Measurements from ENCODE around the gene TMEM184B. TPM values are rescaled to one million over a fixed set of nuclear protein-coding genes. Genes with fewer than 3 reads are reported as not detected.

TMEM184B gene
- polyA plus RNA-seq, 2 of the 4 experiments (the other 2 are of a cell fraction): 22.2 to 36.8 TPM

DNA sequence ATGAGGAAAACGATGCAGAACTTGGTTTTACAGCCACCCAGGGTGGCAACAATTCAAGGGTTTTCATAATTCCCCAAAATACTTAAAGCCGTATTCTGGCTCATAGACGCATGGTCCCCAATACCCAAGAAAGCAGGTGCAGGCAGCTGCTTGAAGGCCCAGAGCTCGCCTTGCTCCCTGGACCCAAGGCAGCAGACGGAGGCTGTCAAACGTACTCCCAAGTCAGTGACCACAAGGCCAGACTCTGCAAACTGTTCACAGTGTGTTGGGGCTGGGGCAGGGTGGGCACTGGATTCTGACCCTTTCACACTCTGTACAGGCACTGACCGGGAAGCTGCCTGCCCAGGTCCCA lies 21.5 kb downstream of the TMEM184B start:
- ChIA-PET POLR2A (no interaction called here), CTCF (interaction anchor here (1.8 kb wide), 1 partner anchor 137 kb away, joined by 5 read pairs; no protein-coding TSS in a partner anchor)
- H3K27ac ChIP-seq: no peak overlapping the region

DNA sequence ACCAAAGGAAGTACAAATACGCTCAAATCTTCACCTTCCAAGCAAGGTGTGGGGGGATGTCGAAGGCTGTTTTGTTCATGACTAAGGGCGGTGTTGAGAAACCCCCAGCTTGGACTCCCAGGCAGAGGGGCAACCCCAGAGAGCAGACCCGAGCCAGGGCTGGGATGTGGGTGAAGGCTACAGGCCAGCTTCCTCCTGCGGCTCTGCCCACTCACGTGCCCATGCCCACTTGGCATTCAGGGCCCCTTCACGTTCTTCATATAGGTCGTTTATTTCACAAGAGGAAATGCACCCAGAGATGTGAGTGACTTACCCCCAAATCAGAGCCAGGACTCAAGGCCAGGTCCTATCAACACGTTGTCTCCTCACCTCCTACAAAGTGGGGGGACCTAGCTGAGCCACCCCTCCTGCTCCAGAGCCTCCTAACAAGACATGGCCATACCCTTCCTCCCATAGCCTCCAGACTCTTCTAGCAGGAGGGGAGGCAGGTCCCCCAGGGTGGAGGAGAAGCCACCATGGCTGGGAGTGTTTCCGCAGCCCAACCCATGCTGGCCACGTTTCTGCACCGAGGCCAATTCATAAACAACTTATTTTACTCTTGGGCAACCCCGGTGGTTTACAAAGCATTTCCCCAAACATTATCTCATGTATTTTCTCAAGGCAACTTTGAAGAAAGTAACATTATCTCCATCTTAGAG lies 22.0 kb downstream of the TMEM184B start:
- ATAC-seq (no peak), FAIRE-seq (no peak), DNase-seq (ENCODE audit: low read depth in 1 of 2, low spot score in 1 of 2) (no peak)
- 92% methylated on average over 13 of the region's 13 CpGs for WGBS (ENCODE audit: missing lambda C conversion rate)
- TF ChIP-seq CHD4 (IDR thresholded peaks at IDR 0.05; ENCODE audit: borderline replicate concordance): no peak
- TF ChIP-seq NFE2L2 (conservative IDR thresholded peaks at IDR 0.05; ENCODE audit: low read length): no peak
- TF ChIP-seq, protein P1, sequence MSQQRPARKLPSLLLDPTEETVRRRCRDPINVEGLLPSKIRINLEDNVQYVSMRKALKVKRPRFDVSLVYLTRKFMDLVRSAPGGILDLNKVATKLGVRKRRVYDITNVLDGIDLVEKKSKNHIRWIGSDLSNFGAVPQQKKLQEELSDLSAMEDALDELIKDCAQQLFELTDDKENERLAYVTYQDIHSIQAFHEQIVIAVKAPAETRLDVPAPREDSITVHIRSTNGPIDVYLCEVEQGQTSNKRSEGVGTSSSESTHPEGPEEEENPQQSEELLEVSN (IDR thresholded peaks at IDR 0.05; ENCODE audit: borderline replicate concordance, low read depth): no peak
- no peak for TF ChIP-seq FOSB (CRISPR knock-in tag; IDR thresholded peaks at IDR 0.05)
- TF ChIP-seq CHD2 (IDR thresholded peaks at IDR 0.05; ENCODE audit: low read length, partially characterized antibody): no peak
- TF ChIP-seq, protein P2, sequence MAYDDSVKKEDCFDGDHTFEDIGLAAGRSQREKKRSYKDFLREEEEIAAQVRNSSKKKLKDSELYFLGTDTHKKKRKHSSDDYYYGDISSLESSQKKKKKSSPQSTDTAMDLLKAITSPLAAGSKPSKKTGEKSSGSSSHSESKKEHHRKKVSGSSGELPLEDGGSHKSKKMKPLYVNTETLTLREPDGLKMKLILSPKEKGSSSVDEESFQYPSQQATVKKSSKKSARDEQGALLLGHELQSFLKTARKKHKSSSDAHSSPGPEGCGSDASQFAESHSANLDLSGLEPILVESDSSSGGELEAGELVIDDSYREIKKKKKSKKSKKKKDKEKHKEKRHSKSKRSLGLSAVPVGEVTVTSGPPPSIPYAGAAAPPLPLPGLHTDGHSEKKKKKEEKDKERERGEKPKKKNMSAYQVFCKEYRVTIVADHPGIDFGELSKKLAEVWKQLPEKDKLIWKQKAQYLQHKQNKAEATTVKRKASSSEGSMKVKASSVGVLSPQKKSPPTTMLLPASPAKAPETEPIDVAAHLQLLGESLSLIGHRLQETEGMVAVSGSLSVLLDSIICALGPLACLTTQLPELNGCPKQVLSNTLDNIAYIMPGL (CRISPR knock-in tag; IDR thresholded peaks at IDR 0.05; ENCODE audit: borderline replicate concordance): no peak
- TF ChIP-seq SREBF2 (IDR thresholded peaks at IDR 0.05): no peak
- TF ChIP-seq JUNB (IDR thresholded peaks at IDR 0.05): no peak
- TF ChIP-seq ZC3H11A (IDR thresholded peaks at IDR 0.05): no peak
- no peak for TF ChIP-seq POLR2A (IDR thresholded peaks at IDR 0.05; ENCODE audit: low read length)
- no peak for TF ChIP-seq RCOR1 (IDR thresholded peaks at IDR 0.05; ENCODE audit: low read depth, low read length)
- H3K4me1 ChIP-seq: no peaks in the 10 kb centered on the region
- ChIA-PET POLR2A (no interaction called here), CTCF (no interaction called here)
- H3K9me3 ChIP-seq: no peaks in the 10 kb centered on the region
- no peak overlapping the region for H3K4me3 ChIP-seq
- H3K4me2 ChIP-seq: no peak overlapping the region
- H3K27ac ChIP-seq: no peak overlapping the region

More for the DNA sequence above, 21.5 kb downstream of the TMEM184B start:
- TF ChIP-seq, protein P3, sequence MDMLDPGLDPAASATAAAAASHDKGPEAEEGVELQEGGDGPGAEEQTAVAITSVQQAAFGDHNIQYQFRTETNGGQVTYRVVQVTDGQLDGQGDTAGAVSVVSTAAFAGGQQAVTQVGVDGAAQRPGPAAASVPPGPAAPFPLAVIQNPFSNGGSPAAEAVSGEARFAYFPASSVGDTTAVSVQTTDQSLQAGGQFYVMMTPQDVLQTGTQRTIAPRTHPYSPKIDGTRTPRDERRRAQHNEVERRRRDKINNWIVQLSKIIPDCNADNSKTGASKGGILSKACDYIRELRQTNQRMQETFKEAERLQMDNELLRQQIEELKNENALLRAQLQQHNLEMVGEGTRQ (IDR thresholded peaks at IDR 0.05): no peak
- TF ChIP-seq EHF (CRISPR knock-in tag; IDR thresholded peaks at IDR 0.05) (no peak), CHD4 (IDR thresholded peaks at IDR 0.05; ENCODE audit: borderline replicate concordance) (no peak), NPAS2 (CRISPR knock-in tag; IDR thresholded peaks at IDR 0.05; ENCODE audit: borderline replicate concordance) (no peak), KDM5A (IDR thresholded peaks at IDR 0.05) (no peak), HOXB13 (CRISPR knock-in tag; IDR thresholded peaks at IDR 0.05; ENCODE audit: low read depth) (no peak), FOSL2 (IDR thresholded peaks at IDR 0.05) (no peak), FOSL2 (CRISPR knock-in tag; IDR thresholded peaks at IDR 0.05) (no peak), CBX2 (IDR thresholded peaks at IDR 0.05; ENCODE audit: borderline replicate concordance, low read depth) (no peak), HOXA7 (CRISPR knock-in tag; IDR thresholded peaks at IDR 0.05) (no peak), JUN (IDR thresholded peaks at IDR 0.05) (no peak), TFCP2L1 (CRISPR knock-in tag; IDR thresholded peaks at IDR 0.05) (no peak), JUNB (IDR thresholded peaks at IDR 0.05) (no peak), EP300 (IDR thresholded peaks at IDR 0.05) (no peak), ESRRA (IDR thresholded peaks at IDR 0.05; ENCODE audit: borderline replicate concordance, low read length) (no peak), BHLHE40 (IDR thresholded peaks at IDR 0.05; ENCODE audit: low read depth, low read length) (no peak)
- TF ChIP-seq, protein P4, sequence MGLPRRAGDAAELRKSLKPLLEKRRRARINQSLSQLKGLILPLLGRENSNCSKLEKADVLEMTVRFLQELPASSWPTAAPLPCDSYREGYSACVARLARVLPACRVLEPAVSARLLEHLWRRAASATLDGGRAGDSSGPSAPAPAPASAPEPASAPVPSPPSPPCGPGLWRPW (IDR thresholded peaks at IDR 0.05): no peak
- TF ChIP-seq, protein P5, sequence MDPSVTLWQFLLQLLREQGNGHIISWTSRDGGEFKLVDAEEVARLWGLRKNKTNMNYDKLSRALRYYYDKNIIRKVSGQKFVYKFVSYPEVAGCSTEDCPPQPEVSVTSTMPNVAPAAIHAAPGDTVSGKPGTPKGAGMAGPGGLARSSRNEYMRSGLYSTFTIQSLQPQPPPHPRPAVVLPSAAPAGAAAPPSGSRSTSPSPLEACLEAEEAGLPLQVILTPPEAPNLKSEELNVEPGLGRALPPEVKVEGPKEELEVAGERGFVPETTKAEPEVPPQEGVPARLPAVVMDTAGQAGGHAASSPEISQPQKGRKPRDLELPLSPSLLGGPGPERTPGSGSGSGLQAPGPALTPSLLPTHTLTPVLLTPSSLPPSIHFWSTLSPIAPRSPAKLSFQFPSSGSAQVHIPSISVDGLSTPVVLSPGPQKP (IDR thresholded peaks at IDR 0.05; ENCODE audit: low read depth, low read length): no peak
- TF ChIP-seq, protein P6, sequence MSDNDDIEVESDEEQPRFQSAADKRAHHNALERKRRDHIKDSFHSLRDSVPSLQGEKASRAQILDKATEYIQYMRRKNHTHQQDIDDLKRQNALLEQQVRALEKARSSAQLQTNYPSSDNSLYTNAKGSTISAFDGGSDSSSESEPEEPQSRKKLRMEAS (IDR thresholded peaks at IDR 0.05): no peak
- TF ChIP-seq, protein P7, sequence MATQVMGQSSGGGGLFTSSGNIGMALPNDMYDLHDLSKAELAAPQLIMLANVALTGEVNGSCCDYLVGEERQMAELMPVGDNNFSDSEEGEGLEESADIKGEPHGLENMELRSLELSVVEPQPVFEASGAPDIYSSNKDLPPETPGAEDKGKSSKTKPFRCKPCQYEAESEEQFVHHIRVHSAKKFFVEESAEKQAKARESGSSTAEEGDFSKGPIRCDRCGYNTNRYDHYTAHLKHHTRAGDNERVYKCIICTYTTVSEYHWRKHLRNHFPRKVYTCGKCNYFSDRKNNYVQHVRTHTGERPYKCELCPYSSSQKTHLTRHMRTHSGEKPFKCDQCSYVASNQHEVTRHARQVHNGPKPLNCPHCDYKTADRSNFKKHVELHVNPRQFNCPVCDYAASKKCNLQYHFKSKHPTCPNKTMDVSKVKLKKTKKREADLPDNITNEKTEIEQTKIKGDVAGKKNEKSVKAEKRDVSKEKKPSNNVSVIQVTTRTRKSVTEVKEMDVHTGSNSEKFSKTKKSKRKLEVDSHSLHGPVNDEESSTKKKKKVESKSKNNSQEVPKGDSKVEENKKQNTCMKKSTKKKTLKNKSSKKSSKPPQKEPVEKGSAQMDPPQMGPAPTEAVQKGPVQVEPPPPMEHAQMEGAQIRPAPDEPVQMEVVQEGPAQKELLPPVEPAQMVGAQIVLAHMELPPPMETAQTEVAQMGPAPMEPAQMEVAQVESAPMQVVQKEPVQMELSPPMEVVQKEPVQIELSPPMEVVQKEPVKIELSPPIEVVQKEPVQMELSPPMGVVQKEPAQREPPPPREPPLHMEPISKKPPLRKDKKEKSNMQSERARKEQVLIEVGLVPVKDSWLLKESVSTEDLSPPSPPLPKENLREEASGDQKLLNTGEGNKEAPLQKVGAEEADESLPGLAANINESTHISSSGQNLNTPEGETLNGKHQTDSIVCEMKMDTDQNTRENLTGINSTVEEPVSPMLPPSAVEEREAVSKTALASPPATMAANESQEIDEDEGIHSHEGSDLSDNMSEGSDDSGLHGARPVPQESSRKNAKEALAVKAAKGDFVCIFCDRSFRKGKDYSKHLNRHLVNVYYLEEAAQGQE (IDR thresholded peaks at IDR 0.05): no peak
- H3K9me3 ChIP-seq: no peaks in the 10 kb centered on the region
- H3K4me3 ChIP-seq: no peak overlapping the region
- no peak for DNase-seq (ENCODE audit: low read depth in 1 of 2, low spot score in 1 of 2)
- 89% methylated on average over 4 of the region's 7 CpGs for WGBS (ENCODE audit: missing lambda C conversion rate)
- H3K4me2 ChIP-seq: no peak overlapping the region
- H3K4me1 ChIP-seq: no peaks in the 10 kb centered on the region
- ATAC-seq: no peak
- FAIRE-seq: no peak
